Ascending aorta (tissue), 2 donors: ENCODE data around the gene KTI12. TPM values are rescaled to one million over a fixed set of nuclear protein-coding genes. Genes with fewer than 3 reads are reported as not detected.

Experiments
- DNase-seq, 2 donors: peaks; one replicate each; pipeline ENCODE4 v3.0.0-alpha.2; 2019; ENCODE audit warnings: low spot score in 2 of 2
- H3K27ac ChIP-seq, 2 donors: fragments of 200-600 bp; sonication (generic); one replicate each; pipeline ENCODE4 v1.5.1; 2016 to 2017; ENCODE audit warnings: mild to moderate bottlenecking in 1 of 2
- H3K27me3 ChIP-seq: fragments of 200-600 bp; sonication (generic); one replicate; pipeline ENCODE4 v1.5.1; 2017
- H3K36me3 ChIP-seq, 2 donors: fragments of 200-600 bp; sonication (generic); one replicate each; pipeline ENCODE4 v1.5.1; 2016
- H3K4me1 ChIP-seq, 2 donors: fragments of 200-600 bp; sonication (generic); one replicate each; pipeline ENCODE4 v1.5.1; 2016 to 2017; ENCODE audit warnings: mild to moderate bottlenecking in 1 of 2
- H3K4me3 ChIP-seq, 2 donors: fragments of 200-600 bp; sonication (generic); one replicate each; pipeline ENCODE4 v1.5.1; 2016 to 2017; ENCODE audit warnings: mild to moderate bottlenecking in 1 of 2
- H3K9me3 ChIP-seq, 2 donors: fragments of 200-600 bp; sonication (generic); one replicate each; pipeline ENCODE4 v1.5.1; 2016
- CTCF ChIP-seq, 3 experiments: fragments of 200-600 bp in 2 of 3; fragments of 450-650 bp in 1 of 3; sonication (generic) in 2 of 3; IDR thresholded peaks; one replicate each; pipeline ENCODE4 v1.5.1; 2016 to 2019; ENCODE audit warnings: antibody characterized with exemption in 3 of 3, mild to moderate bottlenecking in 1 of 3, moderate library complexity in 1 of 3
- intact Hi-C: fragments of 100-400 bp; cut with DNase I; formaldehyde crosslinking; loops from one replicate; pipeline ENCODE4 v1.15.1; 2023
- total RNA-seq: library from RNA; depleted of rRNA; stranded (reverse); fragments of >200 nt; gene quantifications from one replicate; pipeline ENCODE4 v1.1.0, GENCODE V29; 2016

Gene KTI12
- total RNA-seq, 1 donor from 2014 or later: 10.3 TPM

- H3K9me3 ChIP-seq: no peaks in the 10 kb centered on the region
These were observed 27.2 kb upstream of the KTI12 start for GRCh38 chr1:52060822-52061221.

DNA sequence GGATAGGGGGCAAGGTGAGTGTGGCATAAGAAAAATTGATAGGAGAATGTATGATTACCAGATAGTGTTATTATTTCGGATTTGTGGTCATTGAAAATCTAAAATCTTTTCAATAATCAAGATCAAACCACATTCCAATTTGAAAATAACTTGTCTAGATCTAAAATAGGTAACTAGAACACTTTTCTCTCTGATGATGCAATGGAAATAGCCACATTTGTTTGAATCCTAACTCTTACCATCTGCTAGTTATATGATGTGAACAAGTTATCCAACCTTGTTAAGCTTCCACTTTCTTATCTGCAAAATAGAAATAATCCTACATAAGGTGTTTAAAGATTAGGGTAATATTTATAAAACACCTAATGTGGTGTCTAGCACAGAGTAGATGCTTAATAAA is 26.3 kb upstream of the KTI12 start:
- Histone ChIP-seq H3K9me3 (no peaks in the 10 kb centered on the region), H3K4me1 (peaks cover 0 to 12% of the 10 kb centered on the region in 2 donors), H3K4me3 (no peak overlapping the region), H3K27me3 (no peaks in the 10 kb centered on the region), H3K27ac (no peak overlapping the region), H3K36me3 (peaks cover 15 to 33% of the 10 kb centered on the region in 2 donors)
- no peak for DNase-seq
- intact Hi-C loops: loop anchor here (5.0 to 10.0 kb wide), 5 partner anchors 307 to 1095 kb away; partner anchors contain the start of genes CC2D1B, EPS15, FAF1 and ORC1
- TF ChIP-seq CTCF (IDR thresholded peaks at IDR 0.05): no peak

More at GRCh38 chr1:52060822-52061221, 27.2 kb upstream of the KTI12 start:
- no peak for DNase-seq
- H3K4me1 ChIP-seq: peaks cover 0 to 12% of the 10 kb centered on the region in 2 donors
- H3K4me3 ChIP-seq: no peak overlapping the region
- intact Hi-C loops: no loop called here
- no peak for TF ChIP-seq CTCF (IDR thresholded peaks at IDR 0.05)
- H3K27me3 ChIP-seq: no peaks in the 10 kb centered on the region
- peaks cover 24 to 41% of the 10 kb centered on the region in 2 donors for H3K36me3 ChIP-seq
- no peak overlapping the region for H3K27ac ChIP-seq

DNA sequence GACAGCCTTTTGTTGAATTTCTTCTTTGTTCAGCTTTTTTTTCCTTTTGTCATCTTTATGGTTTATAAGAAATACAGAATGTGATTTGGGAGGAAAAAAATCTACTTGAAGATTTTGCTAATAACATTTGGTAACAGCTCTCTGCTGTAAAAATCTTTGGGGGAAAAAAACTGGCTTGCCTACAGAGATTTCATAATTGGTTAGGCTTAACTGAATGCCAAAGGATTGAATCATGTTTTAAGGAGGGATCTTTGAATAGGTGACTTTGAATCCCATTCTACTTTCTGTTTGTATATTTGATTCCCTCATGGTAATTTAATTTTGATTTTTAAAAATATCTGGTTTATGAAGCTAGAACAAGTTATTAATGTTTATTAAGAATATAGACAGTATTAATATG is 25.7 kb upstream of the KTI12 start:
- intact Hi-C loops: loop anchor here (5.0 to 10.0 kb wide), 5 partner anchors 308 to 1095 kb away; partner anchors contain the start of genes CC2D1B, EPS15, FAF1 and ORC1
- TF ChIP-seq CTCF (IDR thresholded peaks at IDR 0.05): no peak
- no peak for DNase-seq
- Histone ChIP-seq H3K36me3 (peaks cover 11 to 27% of the 10 kb centered on the region in 2 donors), H3K27me3 (no peaks in the 10 kb centered on the region), H3K4me3 (no peak overlapping the region), H3K27ac (no peak overlapping the region), H3K4me1 (peaks cover under 1 to 12% of the 10 kb centered on the region in 2 donors), H3K9me3 (no peaks in the 10 kb centered on the region)

- peak overlapping the region in 1 of 2 donors; percentile 84 for H3K4me3 ChIP-seq
- intact Hi-C loops: loop anchor here (5.0 to 10.0 kb wide), 5 partner anchors 309 to 1093 kb away; partner anchors contain the start of genes CC2D1B, EPS15, FAF1 and ORC1
- DNase-seq: no peak
- H3K27me3 ChIP-seq: no peaks in the 10 kb centered on the region
- TF ChIP-seq CTCF (IDR thresholded peaks at IDR 0.05): no peak
- H3K9me3 ChIP-seq: no peaks in the 10 kb centered on the region
- H3K4me1 ChIP-seq: peaks cover 3 to 17% of the 10 kb centered on the region in 2 donors
- H3K27ac ChIP-seq: peak overlapping the region; percentile 91 to 95
- peaks cover 11 to 19% of the 10 kb centered on the region in 2 donors for H3K36me3 ChIP-seq
These were observed 24.3 kb upstream of the KTI12 start for GRCh38 chr1:52057876-52058415.

GRCh38 chr1:52057255-52057654 is 23.6 kb upstream of the KTI12 start:
- no peak for DNase-seq
- Histone ChIP-seq H3K27ac (peak overlapping the region; percentile 91 to 95), H3K27me3 (no peaks in the 10 kb centered on the region), H3K9me3 (no peaks in the 10 kb centered on the region), H3K4me1 (peaks cover 3 to 17% of the 10 kb centered on the region in 2 donors), H3K36me3 (peaks cover 5 to 18% of the 10 kb centered on the region in 2 donors), H3K4me3 (peak overlapping the region; percentile 84 to 90)
- intact Hi-C loops: loop anchor here (5.0 to 10.0 kb wide), 5 partner anchors 310 to 1092 kb away; partner anchors contain the start of genes CC2D1B, EPS15, FAF1 and ORC1
- TF ChIP-seq CTCF (IDR thresholded peaks at IDR 0.05): no peak
